Choroid plexus epithelial cell (primary cell): Measurements from ENCODE around the gene VARS2.

ENCODE experiments used
- DNase-seq: peaks from one replicate; pipeline ENCODE4 v3.0.0-alpha.2; 2010; ENCODE audit warnings: low read depth
- H3K4me3 ChIP-seq: 2 replicates; pipeline ENCODE4 v1.5.1; 2011; ENCODE audit warnings: low read depth, mild to moderate bottlenecking, control low read depth, low read length, moderate library complexity
- CTCF ChIP-seq: conservative IDR thresholded peaks from 2 replicates; pipeline ENCODE4 v1.5.1; 2011; ENCODE audit warnings: low read depth, mild to moderate bottlenecking, control low read depth, inconsistent platforms, low read length, moderate library complexity

VARS2 gene

DNA sequence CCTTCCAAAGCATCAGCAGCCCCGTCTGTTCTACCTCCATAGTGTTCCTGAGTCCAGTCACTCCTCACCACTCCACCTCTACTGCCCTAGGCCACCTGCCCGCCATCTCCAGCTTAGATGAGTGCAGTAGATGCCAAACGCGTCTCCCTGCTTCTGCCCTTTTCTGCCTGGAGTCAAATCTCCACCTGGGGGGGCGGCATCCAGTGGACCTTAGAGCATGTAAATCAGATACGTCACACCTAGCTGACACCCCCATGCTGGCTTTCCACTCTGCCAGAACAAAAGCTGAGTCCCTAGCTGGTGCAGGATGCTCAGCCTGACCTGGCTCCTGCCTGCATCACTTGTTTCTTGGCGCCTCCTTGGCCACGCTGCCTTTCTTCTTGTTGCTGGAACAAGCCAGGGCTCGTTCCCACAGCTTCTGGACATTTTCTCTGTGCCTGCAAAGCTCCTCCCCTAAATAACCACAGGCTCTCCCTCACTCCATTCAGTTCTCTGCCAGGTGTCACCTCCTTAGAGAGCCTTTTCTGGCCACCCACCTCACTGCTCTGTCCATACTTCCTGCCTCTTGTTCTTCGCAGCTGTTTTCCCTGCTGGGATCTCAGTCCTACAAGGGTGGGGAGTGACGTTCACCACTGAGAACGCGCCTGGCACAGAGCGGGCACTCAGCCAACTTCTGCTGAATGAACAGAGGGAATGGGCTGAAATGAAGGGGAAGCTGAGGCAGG, 24.0 kb upstream of the VARS2 start:
- H3K4me3 ChIP-seq = no peak overlapping the region
- no peak for TF ChIP-seq CTCF
- DNase-seq = no peak

- TF ChIP-seq CTCF = no peak
- no peak overlapping the region for H3K4me3 ChIP-seq
Measured at GRCh38 chr6:30890646-30891449, 23.2 kb upstream of the VARS2 start.

GRCh38 chr6:30891450-30891723, 22.7 kb upstream of the VARS2 start:
- no peak for TF ChIP-seq CTCF
- no peak overlapping the region for H3K4me3 ChIP-seq
- no peak for DNase-seq

More at GRCh38 chr6:30890646-30891449, 23.2 kb upstream of the VARS2 start:
- no peak for DNase-seq

- TF ChIP-seq CTCF = no peak
- DNase-seq = no peak
- no peak overlapping the region for H3K4me3 ChIP-seq
Measured at GRCh38 chr6:30891816-30892538, 22.1 kb upstream of the VARS2 start.

GRCh38 chr6:30893001-30893591, 20.9 kb upstream of the VARS2 start:
- no peak for DNase-seq
- H3K4me3 ChIP-seq = no peak overlapping the region
- peak; percentile 41 for TF ChIP-seq CTCF

GRCh38 chr6:30893666-30894065, 20.4 kb upstream of the VARS2 start:
- no peak for DNase-seq
- no peak overlapping the region for H3K4me3 ChIP-seq

More at GRCh38 chr6:30893666-30894065, 20.4 kb upstream of the VARS2 start:
- TF ChIP-seq CTCF = no peak
